HepG2 (cell line): ENCODE results near the gene ENDOD1. TPM values are rescaled to one million over a fixed set of nuclear protein-coding genes. Genes with fewer than 3 reads are reported as not detected.

Experiments used
- ARID2 ChIP-seq: sonication (generic); formaldehyde crosslinking; IDR thresholded peaks from 2 replicates; pipeline ENCODE4 v1.8.1; 2022; ENCODE audit warnings: mild to moderate bottlenecking, missing genetic modification reagents, borderline replicate concordance
- ATAD3A ChIP-seq: sonication (generic); formaldehyde crosslinking; IDR thresholded peaks from 2 replicates; pipeline ENCODE4 v1.4.0; 2020; ENCODE audit warnings: missing genetic modification reagents
- CBX1 ChIP-seq: IDR thresholded peaks from one replicate; pipeline ENCODE4 v1.6.1; 2016; ENCODE audit warnings: antibody characterized with exemption, low read depth
- HNRNPL ChIP-seq: fragments of 200-400 bp; formaldehyde crosslinking; IDR thresholded peaks from 2 replicates; pipeline ENCODE4 v1.6.1; 2017; ENCODE audit warnings: mild to moderate bottlenecking, low read depth, low read length
- HNRNPUL1 ChIP-seq: fragments of 200-400 bp; formaldehyde crosslinking; IDR thresholded peaks from 2 replicates; pipeline ENCODE4 v1.6.1; 2017; ENCODE audit warnings: low read depth, mild to moderate bottlenecking, low read length, moderate library complexity
- KLF15 ChIP-seq: sonication (generic); formaldehyde crosslinking; IDR thresholded peaks from 2 replicates; pipeline ENCODE4 v1.8.1; 2023; ENCODE audit warnings: borderline replicate concordance, mild to moderate bottlenecking, inconsistent platforms, missing genetic modification reagents, mixed read lengths
- NR2C2 ChIP-seq: sonication (generic); formaldehyde crosslinking; IDR thresholded peaks from 2 replicates; pipeline ENCODE4 v1.4.0; 2020; ENCODE audit warnings: missing genetic modification reagents, mild to moderate bottlenecking, moderate library complexity, borderline replicate concordance
- SOX13 ChIP-seq, 3 experiments: fragments of 450-650 bp in 1 of 3; sonication (generic) in 1 of 3; formaldehyde crosslinking in 1 of 3; IDR thresholded peaks in 2 of 3; conservative IDR thresholded peaks in 1 of 3; 2 replicates each; pipeline versions ENCODE4 v1.5.0 to v1.6.1; 2016 to 2020; ENCODE audit warnings: antibody characterized with exemption in 1 of 3, mild to moderate bottlenecking in 1 of 3, missing compliant biosample characterization in 1 of 3, missing genetic modification reagents in 1 of 3, moderate library complexity in 1 of 3
- SRSF4 ChIP-seq: fragments of 200-400 bp; formaldehyde crosslinking; IDR thresholded peaks from one replicate; pipeline ENCODE4 v1.6.1; 2018; ENCODE audit warnings: mild to moderate bottlenecking, low read depth, low read length, moderate library complexity; ENCODE audit not compliant: poor library complexity, severe bottlenecking
- TCF12 ChIP-seq, 2 experiments: fragments of 450-650 bp in 1 of 2; sonication (generic) in 1 of 2; formaldehyde crosslinking in 1 of 2; IDR thresholded peaks; 2 replicates each; pipeline versions ENCODE4 v1.6.1 to v1.8.0; 2017 to 2022; ENCODE audit warnings: antibody characterized with exemption in 1 of 2, mild to moderate bottlenecking in 1 of 2, missing genetic modification reagents in 1 of 2, moderate library complexity in 1 of 2
- TFDP1 ChIP-seq: IDR thresholded peaks from 2 replicates; pipeline ENCODE4 v1.6.1; 2016; ENCODE audit warnings: missing compliant biosample characterization, missing genetic modification reagents, borderline replicate concordance
- TMF1 ChIP-seq: sonication (generic); formaldehyde crosslinking; IDR thresholded peaks from 2 replicates; pipeline ENCODE4 v1.8.1; 2022; ENCODE audit warnings: low read depth, missing genetic modification reagents
- ZBTB3 ChIP-seq: sonication (generic); formaldehyde crosslinking; IDR thresholded peaks from 2 replicates; pipeline ENCODE4 v1.4.0; 2020; ENCODE audit warnings: low read depth, mild to moderate bottlenecking, moderate library complexity, missing genetic modification reagents, borderline replicate concordance
- ZNF235 ChIP-seq: sonication (generic); formaldehyde crosslinking; IDR thresholded peaks from 2 replicates; pipeline ENCODE4 v1.8.1; 2023; ENCODE audit warnings: mild to moderate bottlenecking, missing genetic modification reagents, borderline replicate concordance
- ZNF292 ChIP-seq: sonication (generic); formaldehyde crosslinking; IDR thresholded peaks from 2 replicates; pipeline ENCODE4 v1.8.1; 2022; ENCODE audit warnings: mild to moderate bottlenecking, low read depth, missing genetic modification reagents, borderline replicate concordance
- ZNF660 ChIP-seq: sonication (generic); formaldehyde crosslinking; IDR thresholded peaks from 2 replicates; pipeline ENCODE4 v1.5.1; 2020; ENCODE audit warnings: mild to moderate bottlenecking, low read depth, missing genetic modification reagents, borderline replicate concordance
- ZNF687 ChIP-seq: sonication (generic); formaldehyde crosslinking; IDR thresholded peaks from 2 replicates; pipeline ENCODE4 v1.5.1; 2020; ENCODE audit warnings: mild to moderate bottlenecking, missing genetic modification reagents, moderate library complexity
- polyA plus RNA-seq, 8 experiments: library from polyadenylated mRNA; depleted of rRNA in 3 of 8; stranded (reverse) in 7 of 8; unstranded in 1 of 8; fragments of >200 nt; fragmentation: Illumina TruSeq in 4 of 8; extraction: Trizol in 4 of 8; gene quantifications; 2 replicates each; pipeline versions ENCODE4 v1.2.1 to v1.2.3, GENCODE V29; 2011 to 2016; ENCODE audit warnings: low read depth in 4 of 8, missing spikeins in 1 of 8, mixed read lengths in 1 of 8; ENCODE audit not compliant: insufficient read depth in 1 of 8
- total RNA-seq, 5 experiments: library from RNA; depleted of rRNA; stranded (reverse); fragments of >200 nt; fragmentation: Illumina TruSeq; extraction: Trizol; gene quantifications; 2 replicates each; pipeline ENCODE4 v1.2.3, GENCODE V29; 2016; ENCODE audit warnings: low read depth in 1 of 5
- TF ChIP-seq, protein P1 (sequence below): sonication (generic); formaldehyde crosslinking; IDR thresholded peaks from 2 replicates; pipeline ENCODE4 v1.5.0; 2020; ENCODE audit warnings: mild to moderate bottlenecking, missing genetic modification reagents, borderline replicate concordance
- TF ChIP-seq, protein P2 (sequence below): sonication (generic); formaldehyde crosslinking; IDR thresholded peaks from 2 replicates; pipeline ENCODE4 v1.4.0; 2020; ENCODE audit warnings: mild to moderate bottlenecking, missing genetic modification reagents

The ENDOD1 gene
- total and polyA plus RNA-seq, 2 of the 13 experiments (the other 11 are each of a cell fraction or from before 2014, with no cell fraction given): 2.0 to 6.8 TPM

- TF ChIP-seq ZNF687 (CRISPR knock-in tag) (peak; percentile 89), ZNF235 (CRISPR knock-in tag) (no peak), TMF1 (CRISPR knock-in tag) (no peak), CBX1 (no peak), SOX13 (IDR thresholded peaks at IDR 0.05) (no peak), SOX13 (CRISPR knock-in tag; conservative IDR thresholded peaks at IDR 0.05 in 1 of 2, IDR thresholded peaks at IDR 0.05 in 1 of 2) (peak in 1 of 2 experiments; percentile 47; a peak in 1 of 4 replicates), HNRNPUL1 (no peak), ZNF660 (no peak), TCF12 (IDR thresholded peaks at IDR 0.05) (no peak), TCF12 (CRISPR knock-in tag; IDR thresholded peaks at IDR 0.05) (no peak), KLF15 (CRISPR knock-in tag) (no peak), ARID2 (peak; percentile 89; the same call in 1 of the 2 replicates), SRSF4 (no peak), NR2C2 (CRISPR knock-in tag) (peak; percentile 66), ZBTB3 (CRISPR knock-in tag) (no peak), HNRNPL (0 out of 2 replicates have a peak, but pooled peaks have one; percentile 25), ATAD3A (no peak), ZNF292 (CRISPR knock-in tag) (no peak), TFDP1 (CRISPR knock-in tag) (peak; percentile 61; the same call in 1 of the 2 replicates)
- TF ChIP-seq, protein P1, sequence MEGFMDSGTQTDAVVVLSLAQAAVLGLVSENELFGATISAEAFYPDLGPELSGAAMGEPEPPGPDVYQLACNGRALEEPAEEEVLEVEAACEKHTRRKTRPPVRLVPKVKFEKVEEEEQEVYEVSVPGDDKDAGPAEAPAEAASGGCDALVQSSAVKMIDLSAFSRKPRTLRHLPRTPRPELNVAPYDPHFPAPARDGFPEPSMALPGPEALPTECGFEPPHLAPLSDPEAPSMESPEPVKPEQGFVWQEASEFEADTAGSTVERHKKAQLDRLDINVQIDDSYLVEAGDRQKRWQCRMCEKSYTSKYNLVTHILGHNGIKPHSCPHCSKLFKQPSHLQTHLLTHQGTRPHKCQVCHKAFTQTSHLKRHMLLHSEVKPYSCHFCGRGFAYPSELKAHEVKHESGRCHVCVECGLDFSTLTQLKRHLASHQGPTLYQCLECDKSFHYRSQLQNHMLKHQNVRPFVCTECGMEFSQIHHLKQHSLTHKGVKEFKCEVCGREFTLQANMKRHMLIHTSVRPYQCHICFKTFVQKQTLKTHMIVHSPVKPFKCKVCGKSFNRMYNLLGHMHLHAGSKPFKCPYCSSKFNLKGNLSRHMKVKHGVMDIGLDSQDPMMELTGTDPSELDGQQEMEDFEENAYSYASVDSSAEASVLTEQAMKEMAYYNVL (CRISPR knock-in tag): no peak; the same call in 1 of the 2 replicates
- TF ChIP-seq, protein P2, sequence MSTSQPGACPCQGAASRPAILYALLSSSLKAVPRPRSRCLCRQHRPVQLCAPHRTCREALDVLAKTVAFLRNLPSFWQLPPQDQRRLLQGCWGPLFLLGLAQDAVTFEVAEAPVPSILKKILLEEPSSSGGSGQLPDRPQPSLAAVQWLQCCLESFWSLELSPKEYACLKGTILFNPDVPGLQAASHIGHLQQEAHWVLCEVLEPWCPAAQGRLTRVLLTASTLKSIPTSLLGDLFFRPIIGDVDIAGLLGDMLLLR (CRISPR knock-in tag): peak; percentile 67; the same call in 1 of the 2 replicates
Measured at GRCh38 chr11:95067039-95067840, 22.4 kb upstream of the ENDOD1 start (continued).
